Activated naive CD4-positive, alpha-beta T cell treated with anti-CD3 and anti-CD28 coated beads, Interleukin-2, amount 10 ng/mL, durations not matched to agents 7 days and 5 days (primary cell): Measurements from ENCODE around the gene GPR55.

ENCODE experiments used
- CTCF ChIA-PET: fragments of 350-600 bp; sonication (Branson Sonifier 250); formaldehyde crosslinking; loops from one replicate; lab custom pipeline; 2021; ENCODE audit warnings: antibody characterized with exemption; lab: Charles Lee
- DNase-seq: peaks from one replicate; pipeline ENCODE4 v3.0.0-alpha.2; 2020
- H3K27ac Mint-ChIP-seq: one replicate; pipeline ENCODE4 v1.8.0; 2021; ENCODE audit warnings: mild to moderate bottlenecking, moderate library complexity, mixed read lengths
- H3K27me3 Mint-ChIP-seq: one replicate; pipeline ENCODE4 v1.8.0; 2021; ENCODE audit warnings: mild to moderate bottlenecking, mixed read lengths
- H3K36me3 Mint-ChIP-seq: one replicate; pipeline ENCODE4 v1.8.0; 2021; ENCODE audit warnings: mixed read lengths
- H3K4me1 Mint-ChIP-seq: one replicate; pipeline ENCODE4 v1.8.0; 2021; ENCODE audit warnings: mixed read lengths
- H3K4me3 Mint-ChIP-seq: one replicate; pipeline ENCODE4 v1.8.0; 2021; ENCODE audit warnings: mild to moderate bottlenecking, moderate library complexity, mixed read lengths
- H3K9me3 Mint-ChIP-seq: one replicate; pipeline ENCODE4 v1.8.0; 2021; ENCODE audit warnings: mixed read lengths

GPR55 gene

GRCh38 chr2:230875347-230876315 is 49.4 kb downstream of the GPR55 start:
- H3K4me1 Mint-ChIP-seq, result peaks cover 45% of the 10 kb centered on the region
- H3K27ac Mint-ChIP-seq, result no peak overlapping the region
- no peaks in the 10 kb centered on the region for H3K9me3 Mint-ChIP-seq
- H3K27me3 Mint-ChIP-seq, result peaks cover 13% of the 10 kb centered on the region
- no peak overlapping the region for H3K4me3 Mint-ChIP-seq
- no peaks in the 10 kb centered on the region for H3K36me3 Mint-ChIP-seq
- DNase-seq, result no peak
- CTCF ChIA-PET, result interaction anchor here (1.2 kb wide), 1 partner anchor 9 kb away, joined by 5 read pairs; no protein-coding TSS in a partner anchor

- Mint-ChIP-seq H3K27me3 (peaks cover 16% of the 10 kb centered on the region), H3K9me3 (no peaks in the 10 kb centered on the region), H3K27ac (no peak overlapping the region), H3K4me1 (peaks cover 45% of the 10 kb centered on the region), H3K36me3 (no peaks in the 10 kb centered on the region), H3K4me3 (no peak overlapping the region)
- CTCF ChIA-PET, result no interaction called here
- no peak for DNase-seq
Measured at GRCh38 chr2:230874876-230875275, 50.2 kb downstream of the GPR55 start.

- Mint-ChIP-seq H3K4me1 (peaks cover 45% of the 10 kb centered on the region), H3K27ac (no peak overlapping the region), H3K4me3 (no peak overlapping the region), H3K9me3 (no peaks in the 10 kb centered on the region), H3K27me3 (peaks cover 16% of the 10 kb centered on the region), H3K36me3 (no peaks in the 10 kb centered on the region)
- DNase-seq, result no peak
- CTCF ChIA-PET, result interaction anchor here (1.0 kb wide), 1 partner anchor 50 kb away, joined by 3 read pairs; no protein-coding TSS in a partner anchor
Measured at GRCh38 chr2:230874456-230874855, 50.6 kb downstream of the GPR55 start.

- no peaks in the 10 kb centered on the region for H3K36me3 Mint-ChIP-seq
- H3K9me3 Mint-ChIP-seq, result no peaks in the 10 kb centered on the region
- H3K4me1 Mint-ChIP-seq, result peaks cover 44% of the 10 kb centered on the region
- no peak overlapping the region for H3K4me3 Mint-ChIP-seq
- CTCF ChIA-PET, result interaction anchor here (1.0 to 1.5 kb wide), 2 partner anchors 49 to 113 kb away, joined by 3 read pairs; no protein-coding TSS in a partner anchor
- no peak for DNase-seq
- H3K27me3 Mint-ChIP-seq, result peaks cover 23% of the 10 kb centered on the region
- no peak overlapping the region for H3K27ac Mint-ChIP-seq
Measured at GRCh38 chr2:230873661-230874401, 51.2 kb downstream of the GPR55 start.

- no peaks in the 10 kb centered on the region for H3K9me3 Mint-ChIP-seq
- peaks cover 44% of the 10 kb centered on the region for H3K4me1 Mint-ChIP-seq
- DNase-seq, result peak; percentile 32
- CTCF ChIA-PET, result interaction anchor here (1.0 to 1.5 kb wide), 3 partner anchors 49 to 180 kb away, joined by 3 read pairs; no protein-coding TSS in a partner anchor
- H3K27ac Mint-ChIP-seq, result peak overlapping the region; percentile 47
- no peaks in the 10 kb centered on the region for H3K36me3 Mint-ChIP-seq
- peaks cover 28% of the 10 kb centered on the region for H3K27me3 Mint-ChIP-seq
- H3K4me3 Mint-ChIP-seq, result no peak overlapping the region
Measured at GRCh38 chr2:230872968-230873660, 51.9 kb downstream of the GPR55 start.

GRCh38 chr2:230872151-230872967 is 52.7 kb downstream of the GPR55 start:
- peak overlapping the region; percentile 47 for H3K27ac Mint-ChIP-seq
- H3K27me3 Mint-ChIP-seq, result peaks cover 30% of the 10 kb centered on the region
- no peak overlapping the region for H3K4me3 Mint-ChIP-seq
- no peak for DNase-seq
- no peaks in the 10 kb centered on the region for H3K9me3 Mint-ChIP-seq
- CTCF ChIA-PET, result interaction anchor here (1.1 to 1.5 kb wide), 2 partner anchors 115 to 181 kb away, joined by 3 read pairs; no protein-coding TSS in a partner anchor
- H3K36me3 Mint-ChIP-seq, result no peaks in the 10 kb centered on the region
- peaks cover 37% of the 10 kb centered on the region for H3K4me1 Mint-ChIP-seq

- peaks cover 35% of the 10 kb centered on the region for H3K4me1 Mint-ChIP-seq
- no peak overlapping the region for H3K4me3 Mint-ChIP-seq
- peaks cover 38% of the 10 kb centered on the region for H3K27me3 Mint-ChIP-seq
- H3K36me3 Mint-ChIP-seq, result no peaks in the 10 kb centered on the region
- H3K9me3 Mint-ChIP-seq, result no peaks in the 10 kb centered on the region
- no peak overlapping the region for H3K27ac Mint-ChIP-seq
- DNase-seq, result no peak
- CTCF ChIA-PET, result no interaction called here
Measured at GRCh38 chr2:230871361-230872150, 53.5 kb downstream of the GPR55 start.

- H3K36me3 Mint-ChIP-seq, result no peaks in the 10 kb centered on the region
- DNase-seq, result no peak
- CTCF ChIA-PET, result no interaction called here
- no peak overlapping the region for H3K4me3 Mint-ChIP-seq
- H3K27me3 Mint-ChIP-seq, result peaks cover 46% of the 10 kb centered on the region
- H3K4me1 Mint-ChIP-seq, result peaks cover 42% of the 10 kb centered on the region
- peak overlapping the region; percentile 37 for H3K27ac Mint-ChIP-seq
- H3K9me3 Mint-ChIP-seq, result no peaks in the 10 kb centered on the region
Measured at GRCh38 chr2:230870544-230871360, 54.3 kb downstream of the GPR55 start.

GRCh38 chr2:230869914-230870543 is 55.0 kb downstream of the GPR55 start:
- Mint-ChIP-seq H3K4me3 (no peak overlapping the region), H3K27me3 (peaks cover 50% of the 10 kb centered on the region), H3K27ac (no peak overlapping the region), H3K4me1 (peaks cover 49% of the 10 kb centered on the region), H3K36me3 (no peaks in the 10 kb centered on the region), H3K9me3 (no peaks in the 10 kb centered on the region)
- CTCF ChIA-PET, result no interaction called here
- no peak for DNase-seq

- Mint-ChIP-seq H3K36me3 (no peaks in the 10 kb centered on the region), H3K9me3 (no peaks in the 10 kb centered on the region), H3K27me3 (peaks cover 58% of the 10 kb centered on the region), H3K27ac (no peak overlapping the region), H3K4me3 (no peak overlapping the region), H3K4me1 (peaks cover 49% of the 10 kb centered on the region)
- CTCF ChIA-PET, result no interaction called here
- DNase-seq, result no peak
Measured at GRCh38 chr2:230868947-230869913, 55.8 kb downstream of the GPR55 start.
